WERI-Rb-1 (cell line): ENCODE data around the gene ZNF814.
A peak's percentile ranks its signal among the peaks of the same experiment; 100 is the strongest.
"Not testable (repeated sequence)": the region's sequence is repeated elsewhere in the genome, so short reads cannot be mapped to it uniquely, and the experiment has no call there.

Experiments used
- DNase-seq: peaks from one replicate; pipeline ENCODE4 v3.0.0-alpha.2; 2020
- H3K27ac ChIP-seq: fragments of 250-450 bp; sonication (Bioruptor Pico); 2 replicates; pipeline ENCODE4 v1.5.1; 2020; ENCODE audit warnings: mild to moderate bottlenecking, moderate library complexity
- H3K27me3 ChIP-seq: fragments of 250-450 bp; sonication (Bioruptor Pico); 2 replicates; pipeline ENCODE4 v1.5.1; 2021; ENCODE audit warnings: mild to moderate bottlenecking, low read depth, moderate library complexity; ENCODE audit not compliant: insufficient read depth, severe bottlenecking
- H3K36me3 ChIP-seq: fragments of 250-450 bp; sonication (Bioruptor Pico); 2 replicates; pipeline ENCODE4 v1.5.1; 2020; ENCODE audit warnings: mild to moderate bottlenecking, moderate library complexity
- H3K4me3 ChIP-seq: 2 replicates; pipeline ENCODE4 v1.5.1; 2011; ENCODE audit warnings: low read depth, mild to moderate bottlenecking, control low read depth, low read length
- H3K9me3 ChIP-seq: fragments of 250-450 bp; sonication (Bioruptor Pico); 2 replicates; pipeline ENCODE4 v1.5.1; 2021; ENCODE audit warnings: mild to moderate bottlenecking, moderate library complexity; ENCODE audit not compliant: severe bottlenecking
- CTCF ChIP-seq: IDR thresholded peaks from 2 replicates; pipeline ENCODE4 v1.5.1; 2011; ENCODE audit warnings: low read depth, mild to moderate bottlenecking, control low read depth, inconsistent platforms, low read length

Gene ZNF814

GRCh38 chr19:57888107-57888559, 704 bp downstream of the ZNF814 start:
- TF ChIP-seq CTCF: no peak
- peak overlapping the region; percentile 99 for H3K4me3 ChIP-seq
- H3K27me3 ChIP-seq: no peaks in the 10 kb centered on the region
- H3K9me3 ChIP-seq: peaks cover 4% of the 10 kb centered on the region
- peaks cover 31% of the 10 kb centered on the region for H3K36me3 ChIP-seq
- peak overlapping the region; percentile 88 for H3K27ac ChIP-seq
- no peak for DNase-seq

GRCh38 chr19:57887195-57887941, 1.5 kb downstream of the ZNF814 start:
- peak overlapping the region; percentile 99 for H3K4me3 ChIP-seq
- DNase-seq: peak; percentile 40
- H3K27ac ChIP-seq: peak overlapping the region; percentile 16
- peaks cover 36% of the 10 kb centered on the region for H3K36me3 ChIP-seq
- peaks cover 4% of the 10 kb centered on the region for H3K9me3 ChIP-seq
- H3K27me3 ChIP-seq: no peaks in the 10 kb centered on the region
- TF ChIP-seq CTCF: no peak

- TF ChIP-seq CTCF: no peak
- Histone ChIP-seq H3K4me3 (no peak overlapping the region), H3K27me3 (no peaks in the 10 kb centered on the region), H3K27ac (no peak overlapping the region), H3K36me3 (peaks cover 36% of the 10 kb centered on the region), H3K9me3 (peaks cover 4% of the 10 kb centered on the region)
- DNase-seq: no peak
Observed at GRCh38 chr19:57886046-57886445, 2.8 kb downstream of the ZNF814 start.

- H3K27ac ChIP-seq, H3K9me3 ChIP-seq, H3K27me3 ChIP-seq, H3K4me3 ChIP-seq, DNase-seq: not testable (repeated sequence)
- H3K36me3 ChIP-seq: peaks cover 70% of the 10 kb centered on the region
Observed at GRCh38 chr19:57873883-57874799, 14.7 kb downstream of the ZNF814 start.

- TF ChIP-seq CTCF: no peak
- Histone ChIP-seq H3K27me3 (no peaks in the 10 kb centered on the region), H3K9me3 (peaks cover 3% of the 10 kb centered on the region), H3K27ac (no peak overlapping the region), H3K36me3 (peaks cover 73% of the 10 kb centered on the region), H3K4me3 (no peak overlapping the region)
- no peak for DNase-seq
Observed at GRCh38 chr19:57872450-57872849, 16.4 kb downstream of the ZNF814 start.

- peaks cover 75% of the 10 kb centered on the region for H3K36me3 ChIP-seq
- no peak overlapping the region for H3K27ac ChIP-seq
- no peaks in the 10 kb centered on the region for H3K27me3 ChIP-seq
- no peak for TF ChIP-seq CTCF
- peaks cover 3% of the 10 kb centered on the region for H3K9me3 ChIP-seq
- H3K4me3 ChIP-seq: no peak overlapping the region
- no peak for DNase-seq
Observed at GRCh38 chr19:57870225-57870624, 18.6 kb downstream of the ZNF814 start.

- H3K9me3 ChIP-seq, H3K27ac ChIP-seq, H3K27me3 ChIP-seq, DNase-seq, H3K4me3 ChIP-seq: not testable (repeated sequence)
- H3K36me3 ChIP-seq: peaks cover 77% of the 10 kb centered on the region
Observed at GRCh38 chr19:57869655-57870054, 19.2 kb downstream of the ZNF814 start.
